22Rv1 (cell line): ENCODE results near the gene ANTXR1.

ENCODE experiments used
- CTCF ChIP-seq: fragments of 450-650 bp; IDR thresholded peaks from 2 replicates; pipeline ENCODE4 v1.5.1; 2017; ENCODE audit warnings: mild to moderate bottlenecking
- ZFX ChIP-seq: fragments of 450-650 bp; IDR thresholded peaks from 2 replicates; pipeline ENCODE4 v1.6.1; 2017; ENCODE audit warnings: antibody characterized with exemption, borderline replicate concordance

- no peak for TF ChIP-seq CTCF
- TF ChIP-seq ZFX = no peak
Observed at GRCh38 chr2:69111076-69111475, 98.1 kb downstream of the ANTXR1 start.
